Stimulated activated effector memory CD8-positive, alpha-beta T cell treated with anti-CD3 and anti-CD28 coated beads, Interleukin-12 subunit alpha, Interleukin-12 subunit beta, amount 100 ng/mL, for 72 hours (primary cell): ENCODE measurements around the gene PTPN5.
A peak's percentile ranks its signal among the peaks of the same experiment; 100 is the strongest.

Experiments used
- ATAC-seq: fragments of 150-1000 bp; cut with Tn5 transposase; 2 replicates; pipeline ENCODE4 v1.10.0; 2021
- DNase-seq, 2 donors: peaks; one replicate each; pipeline ENCODE4 v3.0.0; 2021 to 2022; ENCODE audit warnings: low spot score in 2 of 2
- H3K27ac Mint-ChIP-seq: one replicate; pipeline ENCODE4 v1.8.0; 2022; ENCODE audit warnings: mild to moderate bottlenecking, mixed read lengths
- H3K36me3 Mint-ChIP-seq: one replicate; pipeline ENCODE4 v1.8.0; 2022; ENCODE audit warnings: mild to moderate bottlenecking, mixed read lengths
- H3K4me1 Mint-ChIP-seq: one replicate; pipeline ENCODE4 v1.8.0; 2022; ENCODE audit warnings: mixed read lengths
- H3K4me3 Mint-ChIP-seq: one replicate; pipeline ENCODE4 v1.8.0; 2022; ENCODE audit warnings: mild to moderate bottlenecking, mixed read lengths
- H3K9me3 Mint-ChIP-seq: one replicate; pipeline ENCODE4 v1.8.0; 2022; ENCODE audit warnings: mixed read lengths

PTPN5 gene

DNA sequence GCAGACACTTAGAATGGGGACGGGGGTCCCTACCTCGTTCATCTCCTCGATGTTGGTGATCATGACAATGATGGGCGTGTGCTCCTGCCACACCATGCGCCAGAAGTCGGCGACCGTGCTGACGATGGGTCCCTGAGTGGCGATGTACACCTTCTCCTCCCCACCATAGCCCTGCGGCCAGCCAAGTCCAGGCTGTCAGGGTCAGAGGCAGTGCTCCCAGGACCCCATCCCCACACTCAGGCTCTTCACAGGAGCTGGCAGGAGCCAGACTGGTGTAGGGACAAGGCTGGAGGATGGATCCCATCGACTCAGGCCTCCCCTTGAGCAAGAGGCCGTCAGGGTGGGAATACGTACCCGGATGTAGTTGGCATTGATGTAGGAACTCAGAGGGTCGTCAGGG, 58.4 kb downstream of the PTPN5 start:
- no peak for ATAC-seq
- Mint-ChIP-seq H3K9me3 (no peaks in the 10 kb centered on the region), H3K4me3 (no peak overlapping the region), H3K36me3 (no peaks in the 10 kb centered on the region), H3K27ac (no peak overlapping the region), H3K4me1 (peaks cover 7% of the 10 kb centered on the region)
- DNase-seq: no peak

GRCh38 chr11:18731949-18732821, 59.4 kb downstream of the PTPN5 start:
- peak; percentile 65 for ATAC-seq
- no peak overlapping the region for H3K27ac Mint-ChIP-seq
- H3K4me1 Mint-ChIP-seq: peaks cover 14% of the 10 kb centered on the region
- H3K9me3 Mint-ChIP-seq: no peaks in the 10 kb centered on the region
- H3K4me3 Mint-ChIP-seq: no peak overlapping the region
- DNase-seq: peak; percentile 71 to 84
- no peaks in the 10 kb centered on the region for H3K36me3 Mint-ChIP-seq

DNA sequence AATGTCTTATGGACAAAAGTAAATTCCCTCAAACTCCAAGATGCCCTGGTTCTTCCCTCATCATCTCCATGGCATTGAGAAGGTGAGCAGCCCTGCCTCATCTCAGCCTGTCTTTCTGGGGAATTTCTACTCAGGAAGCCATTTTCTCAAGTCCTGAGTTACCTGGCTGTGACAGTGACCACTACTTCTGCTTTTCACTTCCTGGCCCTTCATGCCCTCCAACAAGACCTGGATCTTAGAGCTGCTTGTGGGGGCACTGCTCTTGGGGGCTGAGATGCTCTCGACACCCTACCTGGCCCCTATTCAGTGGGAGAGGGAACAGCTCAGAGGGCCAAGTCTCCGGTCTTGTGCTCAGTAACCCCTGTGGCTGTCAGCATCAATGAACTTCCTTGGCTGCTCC, 60.2 kb downstream of the PTPN5 start:
- no peak overlapping the region for H3K27ac Mint-ChIP-seq
- DNase-seq: no peak

GRCh38 chr11:18730020-18730419, 61.6 kb downstream of the PTPN5 start:
- DNase-seq (no peak), ATAC-seq (no peak)
- Mint-ChIP-seq H3K9me3 (no peaks in the 10 kb centered on the region), H3K4me1 (peaks cover 14% of the 10 kb centered on the region), H3K4me3 (no peak overlapping the region), H3K27ac (no peak overlapping the region), H3K36me3 (no peaks in the 10 kb centered on the region)

More for the DNA sequence above, 60.2 kb downstream of the PTPN5 start:
- H3K4me1 Mint-ChIP-seq: peaks cover 14% of the 10 kb centered on the region
- no peaks in the 10 kb centered on the region for H3K9me3 Mint-ChIP-seq
- H3K4me3 Mint-ChIP-seq: no peak overlapping the region
- no peak for ATAC-seq
- no peaks in the 10 kb centered on the region for H3K36me3 Mint-ChIP-seq

DNA sequence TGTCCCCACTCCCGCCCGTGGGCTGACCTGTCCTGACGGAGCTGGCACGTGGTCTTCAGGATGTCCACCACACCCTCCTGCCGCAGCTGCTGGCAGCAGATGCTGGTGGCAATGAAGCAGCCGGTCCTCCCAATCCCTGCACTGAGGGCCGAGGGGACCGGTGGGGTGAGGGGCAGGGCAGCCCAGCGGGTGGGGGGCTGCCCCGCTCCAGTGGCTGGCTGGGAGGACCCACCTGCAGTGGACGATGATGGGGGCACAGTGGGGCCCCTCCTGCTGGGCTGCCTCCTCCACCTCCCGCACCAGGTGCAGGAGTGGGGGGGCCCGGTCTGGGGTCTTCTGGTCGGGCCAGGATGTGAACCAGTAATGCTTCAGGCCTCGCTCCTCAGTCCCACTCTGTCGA, 62.2 kb downstream of the PTPN5 start:
- no peaks in the 10 kb centered on the region for H3K36me3 Mint-ChIP-seq
- H3K27ac Mint-ChIP-seq: no peak overlapping the region
- DNase-seq (no peak), ATAC-seq (no peak)
- H3K4me1 Mint-ChIP-seq: peaks cover 14% of the 10 kb centered on the region
- H3K9me3 Mint-ChIP-seq: no peaks in the 10 kb centered on the region
- H3K4me3 Mint-ChIP-seq: no peak overlapping the region

- peaks cover 14% of the 10 kb centered on the region for H3K4me1 Mint-ChIP-seq
- no peak overlapping the region for H3K4me3 Mint-ChIP-seq
- no peak for DNase-seq
- no peak for ATAC-seq
- no peak overlapping the region for H3K27ac Mint-ChIP-seq
- H3K9me3 Mint-ChIP-seq: no peaks in the 10 kb centered on the region
- no peaks in the 10 kb centered on the region for H3K36me3 Mint-ChIP-seq
Observed at GRCh38 chr11:18728658-18729057, 62.9 kb downstream of the PTPN5 start.

- no peak overlapping the region for H3K27ac Mint-ChIP-seq
- no peaks in the 10 kb centered on the region for H3K9me3 Mint-ChIP-seq
- peaks cover 14% of the 10 kb centered on the region for H3K4me1 Mint-ChIP-seq
- DNase-seq: peak; percentile 28 to 66
- peak; percentile 50 for ATAC-seq
- H3K36me3 Mint-ChIP-seq: no peaks in the 10 kb centered on the region
- no peak overlapping the region for H3K4me3 Mint-ChIP-seq
Observed at GRCh38 chr11:18727479-18728236, 63.9 kb downstream of the PTPN5 start.

DNA sequence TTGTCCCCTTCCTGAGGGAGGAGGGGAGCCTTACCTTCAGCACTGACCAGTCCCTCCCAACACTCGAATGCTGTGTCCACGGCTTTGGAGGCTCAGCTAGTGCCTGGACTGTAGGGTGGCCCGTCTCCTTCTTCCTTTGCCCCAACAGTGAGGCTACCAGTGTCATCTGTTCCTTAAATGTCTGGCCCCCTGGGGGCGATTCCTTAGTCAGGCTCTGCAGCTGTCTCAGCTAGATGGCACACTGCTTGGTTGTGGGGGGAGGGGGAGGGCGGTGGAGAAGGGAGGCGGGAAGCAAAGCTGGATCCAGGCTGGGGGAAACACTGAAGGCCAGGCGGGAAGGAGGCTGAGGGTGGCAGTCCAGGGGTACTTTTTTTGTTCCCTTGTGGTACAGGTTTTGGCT, 65.6 kb downstream of the PTPN5 start, which contains the start of gene IGSF22:
IGSF22 (minus strand) TSS at position 149 of the 400 bp plus-strand sequence. CDS start 1,952 bp downstream, outside the sequence.
- H3K27ac Mint-ChIP-seq: peak within 1 kb of the TSS; percentile 40
- no peak for DNase-seq
- no peak within 1 kb of the TSS for H3K4me3 Mint-ChIP-seq
- no peaks in the 10 kb centered on the region for H3K9me3 Mint-ChIP-seq
- H3K4me1 Mint-ChIP-seq: peaks cover 18% of the 10 kb centered on the region
- no peak for ATAC-seq
- H3K36me3 Mint-ChIP-seq: no peaks in the 10 kb centered on the region

GRCh38 chr11:18723991-18724390, 67.6 kb downstream of the PTPN5 start:
- Mint-ChIP-seq H3K4me1 (peaks cover 32% of the 10 kb centered on the region), H3K36me3 (no peaks in the 10 kb centered on the region), H3K9me3 (no peaks in the 10 kb centered on the region), H3K4me3 (no peak overlapping the region), H3K27ac (no peak overlapping the region)
- DNase-seq (no peak), ATAC-seq (no peak)

DNA sequence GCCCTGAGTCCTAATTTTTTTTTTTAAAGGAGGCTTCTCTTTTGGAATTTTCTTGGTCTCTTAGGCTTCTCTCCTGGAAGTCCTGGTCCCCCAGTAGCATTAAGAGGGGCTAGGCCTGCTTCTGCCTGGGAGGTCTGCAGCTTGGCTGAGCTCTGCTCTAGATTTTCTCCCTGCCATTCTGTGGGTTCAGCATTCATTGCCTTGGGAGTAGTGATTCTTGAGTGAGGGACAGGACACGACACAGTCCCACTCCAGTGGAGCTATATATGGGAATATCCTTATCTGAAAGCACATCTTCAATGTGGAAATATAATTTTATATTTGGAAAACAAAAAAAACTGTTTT, 69.3 kb downstream of the PTPN5 start:
- DNase-seq: no peak
- ATAC-seq: no peak
- H3K9me3 Mint-ChIP-seq: no peaks in the 10 kb centered on the region
- H3K4me1 Mint-ChIP-seq: peaks cover 25% of the 10 kb centered on the region
- H3K36me3 Mint-ChIP-seq: no peaks in the 10 kb centered on the region
- H3K27ac Mint-ChIP-seq: no peak overlapping the region
- H3K4me3 Mint-ChIP-seq: peak overlapping the region; percentile 89

GRCh38 chr11:18721561-18722292, 69.9 kb downstream of the PTPN5 start:
- peak overlapping the region; percentile 58 for H3K27ac Mint-ChIP-seq
- ATAC-seq (peak; percentile 81), DNase-seq (peak; percentile 38 to 83)
- peaks cover 25% of the 10 kb centered on the region for H3K4me1 Mint-ChIP-seq
- no peaks in the 10 kb centered on the region for H3K9me3 Mint-ChIP-seq
- no peaks in the 10 kb centered on the region for H3K36me3 Mint-ChIP-seq
- H3K4me3 Mint-ChIP-seq: peak overlapping the region; percentile 89

DNA sequence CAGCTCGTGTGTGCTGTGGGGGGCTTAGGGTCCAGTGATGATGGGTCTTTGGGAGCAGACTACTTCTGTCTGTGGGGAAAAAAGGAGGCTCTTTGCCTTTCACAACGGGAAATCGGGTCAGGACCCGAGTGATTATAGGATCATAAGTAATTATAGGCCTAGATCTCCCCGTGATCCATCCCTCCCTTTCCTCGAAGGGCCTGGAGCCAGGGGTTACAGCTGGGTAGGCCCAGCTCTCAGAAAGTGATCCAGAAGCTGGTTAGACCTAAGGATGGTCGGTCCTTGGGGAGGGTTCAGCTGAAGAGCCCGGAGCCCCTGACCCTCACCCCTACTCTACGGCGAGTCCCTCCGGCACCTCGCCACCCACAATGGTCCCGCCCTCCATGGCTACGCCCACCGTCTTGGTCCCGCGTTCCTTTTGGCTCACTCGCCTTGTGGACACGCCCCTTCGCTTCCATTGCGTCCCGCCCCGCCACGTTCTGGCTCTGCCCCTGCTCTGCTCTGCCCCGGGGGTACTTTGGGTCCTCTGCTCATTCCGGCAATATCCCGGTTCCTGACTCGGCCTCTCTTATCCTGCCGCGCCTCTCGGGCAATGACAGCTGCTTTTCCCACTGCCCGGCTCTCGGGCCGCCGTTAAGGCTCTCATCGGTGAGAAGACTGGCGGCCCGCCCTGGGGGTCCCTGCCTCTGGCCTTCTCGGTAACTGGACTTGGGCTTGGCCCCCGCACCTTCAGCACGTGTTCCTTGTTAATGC, 70.6 kb downstream of the PTPN5 start:
- peaks cover 25% of the 10 kb centered on the region for H3K4me1 Mint-ChIP-seq
- H3K9me3 Mint-ChIP-seq: no peaks in the 10 kb centered on the region
- no peaks in the 10 kb centered on the region for H3K36me3 Mint-ChIP-seq
- H3K27ac Mint-ChIP-seq: peak overlapping the region; percentile 58
- H3K4me3 Mint-ChIP-seq: peak overlapping the region; percentile 89
- ATAC-seq (peak; percentile 89), DNase-seq (peak; percentile 70 to 89)

GRCh38 chr11:18720091-18720807, 71.3 kb downstream of the PTPN5 start:
- Mint-ChIP-seq H3K9me3 (no peaks in the 10 kb centered on the region), H3K36me3 (no peaks in the 10 kb centered on the region), H3K4me1 (peaks cover 25% of the 10 kb centered on the region), H3K27ac (no peak overlapping the region), H3K4me3 (peak overlapping the region; percentile 89)
- DNase-seq (no peak), ATAC-seq (no peak)

- DNase-seq (no peak), ATAC-seq (no peak)
- H3K4me3 Mint-ChIP-seq: no peak overlapping the region
- no peak overlapping the region for H3K27ac Mint-ChIP-seq
- H3K9me3 Mint-ChIP-seq: no peaks in the 10 kb centered on the region
- peaks cover 9% of the 10 kb centered on the region for H3K4me1 Mint-ChIP-seq
- H3K36me3 Mint-ChIP-seq: no peaks in the 10 kb centered on the region
Observed at GRCh38 chr11:18715476-18715875, 76.1 kb downstream of the PTPN5 start.
